GM12878 (cell line): Measurements from ENCODE around the gene ESPNL. TPM values are rescaled to one million over a fixed set of nuclear protein-coding genes. Genes with fewer than 3 reads are reported as not detected.

Experiments used
- ATAC-seq: fragments of 200-7000 bp; cut with Tn5 transposase; 3 replicates; pipeline ENCODE4 v1.9.1; 2020; ENCODE audit warnings: mild to moderate bottlenecking, moderate library complexity
- BruUV-seq: library from RNA; stranded (reverse); fragments of 400-500 nt; replicated peaks from 2 replicates; lab custom pipeline; 2021; lab: Mats Ljungman, UMichigan
- CTCF ChIA-PET: fragments of 300-600 bp; sonication (Branson Sonifier 250); formaldehyde crosslinking; extraction: SDS; loops from one replicate; lab custom pipeline; 2021; ENCODE audit warnings: inconsistent platforms; lab: Yijun Ruan, JAX
- POLR2A ChIA-PET: fragments of 350-600 bp; formaldehyde crosslinking; extraction: SDS; loops from one replicate; lab custom pipeline; 2021; ENCODE audit warnings: inconsistent platforms; lab: Charles Lee
- RAD21 ChIA-PET: fragments of 300-600 bp; sonication (Branson Sonifier 250); formaldehyde crosslinking; loops from one replicate; lab custom pipeline; 2023; ENCODE audit warnings: antibody characterized with exemption; ENCODE audit not compliant: unreplicated experiment; lab: Charles Lee
- SMC1A ChIA-PET: fragments of 300-600 bp; sonication (Branson Sonifier 250); formaldehyde crosslinking; loops from one replicate; lab custom pipeline; 2023; ENCODE audit not compliant: unreplicated experiment, uncharacterized antibody; lab: Charles Lee
- DNase-seq: peaks from one replicate; pipeline ENCODE4 v3.0.0-alpha.2; 2011; ENCODE audit warnings: low read depth, low spot score
- FAIRE-seq: peaks from 3 replicates; lab custom pipeline; 2011; peaks lifted over from hg19 to GRCh38; lab: Jason Lieb, UNC
- H2AFZ ChIP-seq: 2 replicates; pipeline ENCODE4 v1.6.0; 2011; ENCODE audit warnings: low read depth, low read length, control low read depth; ENCODE audit not compliant: control insufficient read depth
- H3K27ac ChIP-seq: 2 replicates; pipeline ENCODE4 v1.5.1; 2011; ENCODE audit warnings: control low read depth; ENCODE audit not compliant: control insufficient read depth, insufficient read depth
- H3K27me3 ChIP-seq, 2 experiments: replicated peaks in 1 of 2; 2 replicates each; pipeline versions ENCODE4 v1.6.0 to v1.6.1; 2011; ENCODE audit warnings: low read length in 1 of 2; ENCODE audit not compliant: control insufficient read depth in 2 of 2, insufficient read depth in 2 of 2
- H3K36me3 ChIP-seq, 2 experiments: 2 replicates each; pipeline ENCODE4 v1.5.1; 2011; ENCODE audit warnings: low read length in 1 of 2; ENCODE audit not compliant: control insufficient read depth in 2 of 2, insufficient read depth in 2 of 2
- H3K4me1 ChIP-seq: 2 replicates; pipeline ENCODE4 v1.6.1; 2011; ENCODE audit warnings: mild to moderate bottlenecking, low read length, moderate library complexity, mixed read lengths; ENCODE audit not compliant: control insufficient read depth, insufficient read depth
- H3K4me2 ChIP-seq: 2 replicates; pipeline ENCODE4 v1.6.0; 2011; ENCODE audit warnings: control low read depth; ENCODE audit not compliant: control insufficient read depth, insufficient read depth
- H3K4me3 ChIP-seq: fragments of 200-600 bp; sonication (generic); 2 replicates; pipeline ENCODE4 v1.5.1; 2016
- H3K79me2 ChIP-seq: 2 replicates; pipeline ENCODE4 v1.6.0; 2011; ENCODE audit warnings: low read length; ENCODE audit not compliant: control insufficient read depth, insufficient read depth
- H3K9ac ChIP-seq: 2 replicates; pipeline ENCODE4 v1.8.0; 2011; ENCODE audit warnings: low read length, control low read depth, mixed read lengths; ENCODE audit not compliant: control insufficient read depth, insufficient read depth
- H3K9me3 ChIP-seq: replicated peaks from 3 replicates; pipeline ENCODE4 v1.5.1; 2011; ENCODE audit warnings: mild to moderate bottlenecking, low read length; ENCODE audit not compliant: control insufficient read depth, insufficient read depth
- H4K20me1 ChIP-seq: 2 replicates; pipeline ENCODE4 v1.6.0; 2011; ENCODE audit not compliant: control insufficient read depth, insufficient read depth
- ASH2L ChIP-seq: fragments of 300-600, 200-600 bp; sonication (generic); IDR thresholded peaks from 2 replicates; pipeline ENCODE4 v1.6.1; 2017; ENCODE audit warnings: low read depth, mild to moderate bottlenecking, borderline replicate concordance
- CEBPB ChIP-seq, 2 experiments: fragments of 150-350 bp in 1 of 2; IDR thresholded peaks; 2 replicates each; pipeline ENCODE4 v1.6.1; 2012 to 2014; ENCODE audit warnings: low read depth in 2 of 2, low read length in 2 of 2, borderline replicate concordance in 1 of 2, inconsistent platforms in 1 of 2
- FOXK2 ChIP-seq: fragments of 450-650 bp; IDR thresholded peaks from 2 replicates; pipeline ENCODE4 v1.6.1; 2017; ENCODE audit warnings: mild to moderate bottlenecking, moderate library complexity
- HDAC2 ChIP-seq: fragments of 200-600 bp; sonication (generic); IDR thresholded peaks from 2 replicates; pipeline ENCODE4 v1.6.1; 2017
- IKZF2 ChIP-seq, 2 experiments: fragments of 450-650 bp; IDR thresholded peaks; 2 replicates each; pipeline ENCODE4 v1.6.1; 2017; ENCODE audit warnings: mild to moderate bottlenecking in 2 of 2, moderate library complexity in 2 of 2
- IRF4 ChIP-seq: IDR thresholded peaks from 2 replicates; pipeline ENCODE4 v1.6.1; 2011; ENCODE audit warnings: low read depth, low read length
- KLF5 ChIP-seq: fragments of 450-650 bp; IDR thresholded peaks from 2 replicates; pipeline ENCODE4 v1.6.1; 2014; ENCODE audit warnings: mild to moderate bottlenecking; ENCODE audit not compliant: partially characterized antibody
- MTA2 ChIP-seq: fragments of 450-650 bp; IDR thresholded peaks from 2 replicates; pipeline ENCODE4 v1.6.1; 2016; ENCODE audit warnings: low read depth, mild to moderate bottlenecking, moderate library complexity
- MTA3 ChIP-seq: IDR thresholded peaks from 2 replicates; pipeline ENCODE4 v1.6.1; 2012; ENCODE audit warnings: low read length, inconsistent platforms, borderline replicate concordance
- MYB ChIP-seq: fragments of 150-350 bp; IDR thresholded peaks from 2 replicates; pipeline ENCODE4 v1.6.1; 2014; ENCODE audit warnings: mild to moderate bottlenecking, low read depth, low read length, borderline replicate concordance
- POU2F2 ChIP-seq: IDR thresholded peaks from 3 replicates; pipeline ENCODE4 v1.6.1; 2011; ENCODE audit warnings: low read depth, mild to moderate bottlenecking, low read length, borderline replicate concordance
- SMAD1 ChIP-seq: fragments of 450-650 bp; IDR thresholded peaks from 2 replicates; pipeline ENCODE4 v1.6.1; 2018; ENCODE audit warnings: mild to moderate bottlenecking, low read depth; ENCODE audit not compliant: partially characterized antibody
- WGBS: methylation state at CpG from one replicate; pipeline ENCODE4 v1.1.6; 2016; ENCODE audit warnings: low lambda C conversion rate; ENCODE audit not compliant: insufficient replicate concordance, insufficient coverage; ENCODE audit errors: missing lambda C conversion rate; 5-methylcytosine and 5-hydroxymethylcytosine counted together
- in situ Hi-C: fragments of 300-500 bp; cut with MboI; formaldehyde crosslinking; loops from 9 replicates; pipeline ENCODE4 v1.14.3; 2018; ENCODE audit warnings: mixed read lengths
- intact Hi-C: fragments of 100-400 bp; cut with micrococcal nuclease; formaldehyde crosslinking; loops from one replicate; pipeline ENCODE4 v1.14.2; 2022; ENCODE audit not compliant: unreplicated experiment
- polyA plus RNA-seq, 11 experiments: library from polyadenylated mRNA; depleted of rRNA in 4 of 11; unstranded in 6 of 11; stranded (reverse) in 5 of 11; fragments of >200 nt; fragmentation: Nextera tagmentation in 4 of 11; fragmentation: Illumina TruSeq in 1 of 11; extraction: Ambion mirVana in 4 of 11; extraction: Trizol in 1 of 11; gene quantifications; 1 replicate in 1 of 11; 2 replicates in 10 of 11; pipeline versions ENCODE4 v1.2.1 to v1.2.3, GENCODE V29; 2011 to 2016; ENCODE audit warnings: inconsistent platforms in 2 of 11, missing spikeins in 2 of 11, low read depth in 1 of 11
- total RNA-seq, 4 experiments: library from RNA; depleted of rRNA in 3 of 4; stranded (reverse); fragments of >200 nt in 3 of 4; fragmentation: Illumina TruSeq in 1 of 4; extraction: Trizol in 1 of 4; gene quantifications; 2 replicates each; pipeline versions ENCODE4 v1.2.1 to v1.2.3, GENCODE V29; 2013 to 2021
- TF ChIP-seq, protein P1 (sequence below): fragments of 450-650 bp; IDR thresholded peaks from 2 replicates; pipeline ENCODE4 v1.6.1; 2017; ENCODE audit warnings: borderline replicate concordance
- TF ChIP-seq, protein P2 (sequence below): fragments of 450-650 bp; formaldehyde crosslinking; IDR thresholded peaks from 2 replicates; pipeline ENCODE4 v1.5.0; 2022; ENCODE audit warnings: mild to moderate bottlenecking, missing genetic modification characterization
- TF ChIP-seq, protein P3 (sequence below): fragments of 450-650 bp; IDR thresholded peaks from 2 replicates; pipeline ENCODE4 v1.6.1; 2016; ENCODE audit warnings: mild to moderate bottlenecking
- TF ChIP-seq, protein P4 (sequence below): fragments of 450-650 bp; IDR thresholded peaks from 2 replicates; pipeline ENCODE4 v1.6.1; 2017; ENCODE audit warnings: low read depth, mild to moderate bottlenecking, moderate library complexity

Gene ESPNL
- total and polyA plus RNA-seq, 10 of the 15 experiments (the other 5 are each of a cell fraction or from before 2014, with no cell fraction given) = 0.05 to 0.94 (median 0.36) TPM; not detected in 3

DNA sequence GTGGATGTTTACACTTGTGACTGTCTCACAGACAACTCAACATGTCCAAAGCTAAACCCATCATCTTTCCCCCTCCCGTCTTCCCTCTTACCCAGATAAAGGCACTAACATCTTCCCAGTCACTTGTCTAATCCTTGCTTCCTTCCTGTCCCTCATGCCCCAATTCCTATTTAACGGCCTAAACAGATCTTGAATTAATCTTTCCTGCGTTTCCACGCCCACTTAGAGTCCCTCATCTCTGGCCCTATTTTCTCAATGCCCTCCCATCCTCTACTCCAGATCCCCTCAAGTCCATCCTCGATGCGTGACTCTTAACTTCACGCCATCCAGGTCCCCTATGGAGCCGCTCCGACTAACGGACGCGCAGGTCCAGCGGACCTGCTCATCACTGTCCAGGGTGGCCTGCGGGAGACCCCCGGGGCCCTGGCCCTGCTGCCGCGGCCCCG is 40.0 kb upstream of the ESPNL start:
- intact Hi-C loops = loop anchor here (5.0 to 10.0 kb wide), 3 partner anchors 47 to 365 kb away; partner anchors contain the start of gene UBE2F
- BruUV-seq = no TSS peak
- peak overlapping the region; percentile 87 for H2AFZ ChIP-seq
- TF ChIP-seq MTA2 = no peak
- TF ChIP-seq, protein P1, sequence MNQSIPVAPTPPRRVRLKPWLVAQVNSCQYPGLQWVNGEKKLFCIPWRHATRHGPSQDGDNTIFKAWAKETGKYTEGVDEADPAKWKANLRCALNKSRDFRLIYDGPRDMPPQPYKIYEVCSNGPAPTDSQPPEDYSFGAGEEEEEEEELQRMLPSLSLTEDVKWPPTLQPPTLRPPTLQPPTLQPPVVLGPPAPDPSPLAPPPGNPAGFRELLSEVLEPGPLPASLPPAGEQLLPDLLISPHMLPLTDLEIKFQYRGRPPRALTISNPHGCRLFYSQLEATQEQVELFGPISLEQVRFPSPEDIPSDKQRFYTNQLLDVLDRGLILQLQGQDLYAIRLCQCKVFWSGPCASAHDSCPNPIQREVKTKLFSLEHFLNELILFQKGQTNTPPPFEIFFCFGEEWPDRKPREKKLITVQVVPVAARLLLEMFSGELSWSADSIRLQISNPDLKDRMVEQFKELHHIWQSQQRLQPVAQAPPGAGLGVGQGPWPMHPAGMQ = 0 out of 2 replicates have a peak, but pooled peaks have one; percentile 21
- no peak for TF ChIP-seq IRF4
- TF ChIP-seq HDAC2 = no peak
- TF ChIP-seq ASH2L = no peak
- TF ChIP-seq, protein P2, sequence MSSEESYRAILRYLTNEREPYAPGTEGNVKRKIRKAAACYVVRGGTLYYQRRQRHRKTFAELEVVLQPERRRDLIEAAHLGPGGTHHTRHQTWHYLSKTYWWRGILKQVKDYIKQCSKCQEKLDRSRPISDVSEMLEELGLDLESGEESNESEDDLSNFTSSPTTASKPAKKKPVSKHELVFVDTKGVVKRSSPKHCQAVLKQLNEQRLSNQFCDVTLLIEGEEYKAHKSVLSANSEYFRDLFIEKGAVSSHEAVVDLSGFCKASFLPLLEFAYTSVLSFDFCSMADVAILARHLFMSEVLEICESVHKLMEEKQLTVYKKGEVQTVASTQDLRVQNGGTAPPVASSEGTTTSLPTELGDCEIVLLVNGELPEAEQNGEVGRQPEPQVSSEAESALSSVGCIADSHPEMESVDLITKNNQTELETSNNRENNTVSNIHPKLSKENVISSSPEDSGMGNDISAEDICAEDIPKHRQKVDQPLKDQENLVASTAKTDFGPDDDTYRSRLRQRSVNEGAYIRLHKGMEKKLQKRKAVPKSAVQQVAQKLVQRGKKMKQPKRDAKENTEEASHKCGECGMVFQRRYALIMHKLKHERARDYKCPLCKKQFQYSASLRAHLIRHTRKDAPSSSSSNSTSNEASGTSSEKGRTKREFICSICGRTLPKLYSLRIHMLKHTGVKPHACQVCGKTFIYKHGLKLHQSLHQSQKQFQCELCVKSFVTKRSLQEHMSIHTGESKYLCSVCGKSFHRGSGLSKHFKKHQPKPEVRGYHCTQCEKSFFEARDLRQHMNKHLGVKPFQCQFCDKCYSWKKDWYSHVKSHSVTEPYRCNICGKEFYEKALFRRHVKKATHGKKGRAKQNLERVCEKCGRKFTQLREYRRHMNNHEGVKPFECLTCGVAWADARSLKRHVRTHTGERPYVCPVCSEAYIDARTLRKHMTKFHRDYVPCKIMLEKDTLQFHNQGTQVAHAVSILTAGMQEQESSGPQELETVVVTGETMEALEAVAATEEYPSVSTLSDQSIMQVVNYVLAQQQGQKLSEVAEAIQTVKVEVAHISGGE (CRISPR knock-in tag) = no peak
- TF ChIP-seq FOXK2 = no peak
- TF ChIP-seq KLF5 = no peak
- TF ChIP-seq MTA3 = no peak
- TF ChIP-seq POU2F2 = no peak
- TF ChIP-seq MYB = no peak
- no peak for TF ChIP-seq SMAD1
- TF ChIP-seq, protein P3, sequence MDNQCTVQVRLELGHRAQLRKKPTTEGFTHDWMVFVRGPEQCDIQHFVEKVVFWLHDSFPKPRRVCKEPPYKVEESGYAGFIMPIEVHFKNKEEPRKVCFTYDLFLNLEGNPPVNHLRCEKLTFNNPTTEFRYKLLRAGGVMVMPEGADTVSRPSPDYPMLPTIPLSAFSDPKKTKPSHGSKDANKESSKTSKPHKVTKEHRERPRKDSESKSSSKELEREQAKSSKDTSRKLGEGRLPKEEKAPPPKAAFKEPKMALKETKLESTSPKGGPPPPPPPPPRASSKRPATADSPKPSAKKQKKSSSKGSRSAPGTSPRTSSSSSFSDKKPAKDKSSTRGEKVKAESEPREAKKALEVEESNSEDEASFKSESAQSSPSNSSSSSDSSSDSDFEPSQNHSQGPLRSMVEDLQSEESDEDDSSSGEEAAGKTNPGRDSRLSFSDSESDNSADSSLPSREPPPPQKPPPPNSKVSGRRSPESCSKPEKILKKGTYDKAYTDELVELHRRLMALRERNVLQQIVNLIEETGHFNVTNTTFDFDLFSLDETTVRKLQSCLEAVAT = 0 out of 2 replicates have a peak, but pooled peaks have one; percentile 45
- TF ChIP-seq CEBPB (IDR thresholded peaks at IDR 0.05; ENCODE audit: borderline replicate concordance in 1 of 2, low read depth in 2 of 2, low read length in 2 of 2) = no peak
- no peak for TF ChIP-seq IKZF2 (IDR thresholded peaks at IDR 0.05)
- TF ChIP-seq, protein P4, sequence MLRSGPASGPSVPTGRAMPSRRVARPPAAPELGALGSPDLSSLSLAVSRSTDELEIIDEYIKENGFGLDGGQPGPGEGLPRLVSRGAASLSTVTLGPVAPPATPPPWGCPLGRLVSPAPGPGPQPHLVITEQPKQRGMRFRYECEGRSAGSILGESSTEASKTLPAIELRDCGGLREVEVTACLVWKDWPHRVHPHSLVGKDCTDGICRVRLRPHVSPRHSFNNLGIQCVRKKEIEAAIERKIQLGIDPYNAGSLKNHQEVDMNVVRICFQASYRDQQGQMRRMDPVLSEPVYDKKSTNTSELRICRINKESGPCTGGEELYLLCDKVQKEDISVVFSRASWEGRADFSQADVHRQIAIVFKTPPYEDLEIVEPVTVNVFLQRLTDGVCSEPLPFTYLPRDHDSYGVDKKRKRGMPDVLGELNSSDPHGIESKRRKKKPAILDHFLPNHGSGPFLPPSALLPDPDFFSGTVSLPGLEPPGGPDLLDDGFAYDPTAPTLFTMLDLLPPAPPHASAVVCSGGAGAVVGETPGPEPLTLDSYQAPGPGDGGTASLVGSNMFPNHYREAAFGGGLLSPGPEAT = no peak

More for the DNA sequence above, 40.0 kb upstream of the ESPNL start:
- ChIA-PET POLR2A (interaction anchor here (1.0 to 1.5 kb wide), 2 partner anchors 15 to 62 kb away, joined by 3 to 4 read pairs; no protein-coding TSS in a partner anchor), SMC1A (interaction anchor here (0.5 to 2.4 kb wide), 4 partner anchors 49 to 293 kb away, joined by 3 to 13 read pairs (median 5); no protein-coding TSS in a partner anchor), CTCF (interaction anchor here (0.8 to 1.2 kb wide), 3 partner anchors 88 to 91 kb away, joined by 3 to 4 read pairs (median 3); no protein-coding TSS in a partner anchor), RAD21 (interaction anchor here (1.0 kb wide), 4 partner anchors 9 to 62 kb away, joined by 3 to 7 read pairs (median 5); no protein-coding TSS in a partner anchor)
- Histone ChIP-seq H3K4me3 (peak overlapping the region; percentile 96), H3K36me3 (peaks cover 0 to 8% of the 10 kb centered on the region in 2 experiments; a peak in 1 of 4 replicates), H3K27me3 (no peaks in the 10 kb centered on the region), H3K27ac (peak overlapping the region; percentile 76), H3K9ac (peak overlapping the region; percentile 94), H3K4me2 (peak overlapping the region; percentile 98), H3K4me1 (no peaks in the 10 kb centered on the region; the same call in none of the 2 replicates), H3K9me3 (no peaks in the 10 kb centered on the region), H3K79me2 (peaks cover 31% of the 10 kb centered on the region), H4K20me1 (no peaks in the 10 kb centered on the region)
- FAIRE-seq (peak; percentile 44), DNase-seq (no peak), ATAC-seq (no peak)
- in situ Hi-C loops = no loop called here
- WGBS = 1% methylated on average over 18 of the region's 18 CpGs
